PFSK-1 (cell line): Measurements from ENCODE around the gene ATP6V0B. TPM values are rescaled to one million over a fixed set of nuclear protein-coding genes. Genes with fewer than 3 reads are reported as not detected.
A peak's percentile ranks its signal among the peaks of the same experiment; 100 is the strongest.

ENCODE experiments used
- FOXP2 ChIP-seq: optimal IDR thresholded peaks from 2 replicates; pipeline ENCODE3; 2011; ENCODE audit warnings: borderline replicate concordance, control low read depth, inconsistent platforms; ENCODE audit not compliant: insufficient read depth; ENCODE audit errors: extremely low read length, extremely low read depth
- POLR2AphosphoS5 ChIP-seq: IDR thresholded peaks from 2 replicates; pipeline ENCODE4 v1.6.1; 2012; ENCODE audit warnings: low read depth, mild to moderate bottlenecking, control low read depth, low read length, moderate library complexity
- SIN3A ChIP-seq: IDR thresholded peaks from 2 replicates; pipeline ENCODE4 v1.6.1; 2012; ENCODE audit warnings: mild to moderate bottlenecking, low read length, moderate library complexity, borderline replicate concordance; ENCODE audit not compliant: insufficient read depth
- TAF1 ChIP-seq: IDR thresholded peaks from 2 replicates; pipeline ENCODE4 v1.6.1; 2012; ENCODE audit warnings: low read length, control low read depth, borderline replicate concordance; ENCODE audit not compliant: insufficient read depth
- polyA plus RNA-seq: library from polyadenylated mRNA; unstranded; fragments of >200 nt; gene quantifications from one replicate; pipeline ENCODE4 v1.2.1, GENCODE V29; 2012; ENCODE audit warnings: low read depth, missing spikeins; ENCODE audit not compliant: insufficient read length
- TF ChIP-seq, protein P1 (sequence below), 2 experiments: IDR thresholded peaks; 2 replicates each; pipeline versions ENCODE4 v1.6.1 to v1.8.0; 2011 to 2012; ENCODE audit warnings: low read depth in 2 of 2, low read length in 2 of 2, control low read depth in 1 of 2, inconsistent platforms in 1 of 2, mild to moderate bottlenecking in 1 of 2, moderate library complexity in 1 of 2; ENCODE audit not compliant: insufficient read depth in 1 of 2

ATP6V0B gene
- 314 TPM for polyA plus RNA-seq

DNA sequence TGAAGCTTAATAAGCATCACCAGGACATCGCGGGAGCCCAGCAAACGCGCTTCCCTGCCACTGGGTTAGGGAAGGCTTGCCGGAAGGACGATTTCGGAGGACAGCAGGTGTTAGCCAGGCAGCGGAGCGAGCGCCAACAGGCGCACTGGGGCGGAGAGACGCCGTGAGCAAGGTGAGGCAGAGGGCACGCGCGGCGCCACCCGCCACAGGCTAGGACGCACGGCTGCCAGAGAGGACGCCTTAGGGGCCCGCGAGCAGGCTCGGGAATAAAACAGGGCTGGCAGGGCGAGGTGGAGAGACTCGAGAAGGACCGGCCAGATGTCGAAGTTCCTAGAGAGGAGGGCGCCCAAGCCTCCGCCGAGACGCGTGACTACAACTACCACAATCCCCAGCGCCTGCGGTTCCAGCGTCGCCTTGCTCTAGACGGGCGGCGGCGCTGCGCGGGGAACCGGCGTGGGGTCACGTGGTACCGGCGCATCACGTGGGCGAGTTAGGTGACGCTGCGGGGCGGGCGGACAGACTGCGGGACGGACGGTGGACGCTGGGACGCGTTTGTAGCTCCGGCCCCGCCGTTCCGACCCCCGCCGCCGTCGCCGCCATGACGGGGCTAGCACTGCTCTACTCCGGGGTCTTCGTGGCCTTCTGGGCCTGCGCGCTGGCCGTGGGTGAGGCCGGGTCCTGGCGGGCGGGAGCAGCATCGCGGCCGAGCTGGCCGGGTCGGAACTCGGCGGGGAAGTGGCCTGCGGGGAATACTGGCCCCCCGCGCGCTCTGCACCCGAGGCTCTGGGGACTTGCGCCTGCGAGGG lies at the start of gene ATP6V0B:
ATP6V0B (plus strand) TSS at position 518 of the 806 bp plus-strand sequence; CDS start at position 599, 81 bp downstream.
- TF ChIP-seq POLR2AphosphoS5 (peak; percentile 70), FOXP2 (peak; percentile 88), SIN3A (0 out of 2 replicates have a peak, but pooled peaks have one; percentile 50), TAF1 (peak; percentile 48; the same call in 1 of the 2 replicates)
- TF ChIP-seq, protein P1, sequence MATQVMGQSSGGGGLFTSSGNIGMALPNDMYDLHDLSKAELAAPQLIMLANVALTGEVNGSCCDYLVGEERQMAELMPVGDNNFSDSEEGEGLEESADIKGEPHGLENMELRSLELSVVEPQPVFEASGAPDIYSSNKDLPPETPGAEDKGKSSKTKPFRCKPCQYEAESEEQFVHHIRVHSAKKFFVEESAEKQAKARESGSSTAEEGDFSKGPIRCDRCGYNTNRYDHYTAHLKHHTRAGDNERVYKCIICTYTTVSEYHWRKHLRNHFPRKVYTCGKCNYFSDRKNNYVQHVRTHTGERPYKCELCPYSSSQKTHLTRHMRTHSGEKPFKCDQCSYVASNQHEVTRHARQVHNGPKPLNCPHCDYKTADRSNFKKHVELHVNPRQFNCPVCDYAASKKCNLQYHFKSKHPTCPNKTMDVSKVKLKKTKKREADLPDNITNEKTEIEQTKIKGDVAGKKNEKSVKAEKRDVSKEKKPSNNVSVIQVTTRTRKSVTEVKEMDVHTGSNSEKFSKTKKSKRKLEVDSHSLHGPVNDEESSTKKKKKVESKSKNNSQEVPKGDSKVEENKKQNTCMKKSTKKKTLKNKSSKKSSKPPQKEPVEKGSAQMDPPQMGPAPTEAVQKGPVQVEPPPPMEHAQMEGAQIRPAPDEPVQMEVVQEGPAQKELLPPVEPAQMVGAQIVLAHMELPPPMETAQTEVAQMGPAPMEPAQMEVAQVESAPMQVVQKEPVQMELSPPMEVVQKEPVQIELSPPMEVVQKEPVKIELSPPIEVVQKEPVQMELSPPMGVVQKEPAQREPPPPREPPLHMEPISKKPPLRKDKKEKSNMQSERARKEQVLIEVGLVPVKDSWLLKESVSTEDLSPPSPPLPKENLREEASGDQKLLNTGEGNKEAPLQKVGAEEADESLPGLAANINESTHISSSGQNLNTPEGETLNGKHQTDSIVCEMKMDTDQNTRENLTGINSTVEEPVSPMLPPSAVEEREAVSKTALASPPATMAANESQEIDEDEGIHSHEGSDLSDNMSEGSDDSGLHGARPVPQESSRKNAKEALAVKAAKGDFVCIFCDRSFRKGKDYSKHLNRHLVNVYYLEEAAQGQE (IDR thresholded peaks at IDR 0.05; ENCODE audit: insufficient read depth in 1 of 2, low read depth in 2 of 2, low read length in 2 of 2): 0 out of 4 replicates have a peak, but pooled peaks have one; percentile 5

DNA sequence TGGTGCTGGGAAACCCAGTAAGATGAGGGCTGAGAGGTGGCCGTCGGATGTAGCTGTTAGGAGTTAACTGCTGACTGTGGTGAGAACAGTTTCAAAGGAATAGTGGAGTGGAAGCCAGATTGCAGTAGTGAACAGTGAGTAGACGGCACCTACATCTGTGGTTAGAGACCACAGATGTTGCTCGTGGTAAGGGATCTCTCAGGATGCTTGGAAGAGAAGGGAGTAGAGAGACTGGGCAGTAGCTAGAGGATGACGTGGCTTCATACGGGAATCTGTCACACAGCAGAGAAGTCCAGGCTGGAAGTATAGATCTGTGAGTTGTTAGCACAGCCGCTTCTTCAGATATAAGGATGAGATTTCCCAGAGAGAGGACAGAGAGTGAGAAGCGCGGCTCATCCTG lies 48.9 kb upstream of the ATP6V0B start:
- TF ChIP-seq SIN3A (no peak), FOXP2 (no peak), POLR2AphosphoS5 (no peak), TAF1 (no peak)
- TF ChIP-seq, protein P1 (IDR thresholded peaks at IDR 0.05; ENCODE audit: insufficient read depth in 1 of 2, low read depth in 2 of 2, low read length in 2 of 2): no peak

DNA sequence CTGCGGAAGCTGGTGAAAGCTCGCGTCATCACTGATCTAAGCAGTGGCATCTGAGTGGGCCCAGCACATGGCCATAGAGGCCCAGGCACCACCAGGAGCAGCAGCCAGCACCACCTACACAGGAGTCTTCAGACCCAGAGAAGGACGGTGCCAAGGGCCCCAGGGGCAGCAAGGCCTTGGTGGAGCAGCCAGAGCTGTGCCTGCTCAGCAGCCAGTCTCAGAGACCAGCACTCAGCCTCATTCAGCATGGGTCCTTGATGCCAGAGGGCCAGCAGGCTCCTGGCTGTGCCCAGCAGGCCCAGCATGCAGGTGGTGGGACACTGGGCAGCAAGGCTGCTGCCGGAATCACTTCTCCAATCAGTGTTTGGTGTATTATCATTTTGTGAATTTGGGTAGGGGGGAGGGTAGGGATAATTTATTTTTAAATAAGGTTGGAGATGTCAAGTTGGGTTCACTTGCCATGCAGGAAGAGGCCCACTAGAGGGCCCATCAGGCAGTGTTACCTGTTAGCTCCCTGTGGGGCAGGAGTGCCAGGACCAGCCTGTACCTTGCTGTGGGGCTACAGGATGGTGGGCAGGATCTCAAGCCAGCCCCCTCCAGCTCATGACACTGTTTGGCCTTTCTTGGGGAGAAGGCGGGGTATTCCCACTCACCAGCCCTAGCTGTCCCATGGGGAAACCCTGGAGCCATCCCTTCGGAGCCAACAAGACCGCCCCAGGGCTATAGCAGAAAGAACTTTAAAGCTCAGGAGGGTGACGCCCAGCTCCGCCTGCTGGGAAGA lies 44.4 kb upstream of the ATP6V0B start:
- no peak for TF ChIP-seq SIN3A
- TF ChIP-seq, protein P1 (IDR thresholded peaks at IDR 0.05; ENCODE audit: insufficient read depth in 1 of 2, low read depth in 2 of 2, low read length in 2 of 2): no peak
- no peak for TF ChIP-seq FOXP2
- no peak for TF ChIP-seq TAF1
- no peak for TF ChIP-seq POLR2AphosphoS5

DNA sequence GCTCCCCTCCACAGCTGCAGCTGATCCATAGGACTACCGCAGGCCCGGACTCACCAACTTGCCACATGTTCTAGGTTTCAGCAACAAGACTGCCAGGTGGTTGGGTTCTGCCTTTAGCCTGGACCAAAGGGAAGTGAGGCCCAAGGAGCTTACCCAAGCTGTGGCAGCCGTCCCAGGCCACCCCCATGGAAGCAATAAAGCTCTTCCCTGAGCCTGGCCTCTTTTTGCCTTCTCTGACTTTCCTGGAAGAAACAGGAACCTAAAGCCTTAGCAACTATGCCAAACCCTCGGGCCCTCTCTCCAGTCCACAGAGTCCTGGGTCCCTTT lies 43.8 kb upstream of the ATP6V0B start:
- TF ChIP-seq POLR2AphosphoS5 (no peak), TAF1 (no peak), FOXP2 (no peak), SIN3A (no peak)
- TF ChIP-seq, protein P1 (IDR thresholded peaks at IDR 0.05; ENCODE audit: insufficient read depth in 1 of 2, low read depth in 2 of 2, low read length in 2 of 2): no peak
